ENCODE measurements around the gene BHLHA15. TPM values are rescaled to one million over a fixed set of nuclear protein-coding genes. Genes with fewer than 3 reads are reported as not detected.
A peak's percentile ranks its signal among the peaks of the same experiment; 100 is the strongest.

BHLHA15 gene
- polyA plus RNA-seq, 3 donors = not detected

- Histone ChIP-seq H3K27ac (ENCODE audit: low read depth in 1 of 2, low read length in 2 of 2) (peak overlapping the region in 1 of 2 donors; percentile 57), H2AFZ (ENCODE audit: insufficient read depth, low read depth, low read length, poor library complexity, severe bottlenecking) (no peak overlapping the region), H4K20me1 (ENCODE audit: insufficient read depth, low read length) (peaks cover 3% of the 10 kb centered on the region), H3K4me1 (ENCODE audit: control insufficient read depth in 1 of 2, insufficient read depth in 2 of 2, low read length in 2 of 2) (peaks cover 18 to 30% of the 10 kb centered on the region in 2 donors), H3K27me3 (ENCODE audit: control insufficient read depth in 2 of 2, insufficient read depth in 2 of 2, low read length in 2 of 2) (peaks cover 0 to 4% of the 10 kb centered on the region in 2 donors), H3K9me3 (replicated peaks in 1 of 2; ENCODE audit: control insufficient read depth in 1 of 2, insufficient read depth in 1 of 2, low read length in 2 of 2) (peaks cover 9 to 14% of the 10 kb centered on the region in 2 donors), H3K4me3 (replicated peaks in 1 of 3; ENCODE audit: low read depth in 2 of 3, low read length in 3 of 3) (peak overlapping the region in 1 of 3 experiments; percentile 39), H3K79me2 (ENCODE audit: insufficient read depth, low read length) (no peaks in the 10 kb centered on the region), H3K4me2 (replicated peaks; ENCODE audit: extremely low read depth, low read length, poor library complexity, severe bottlenecking) (peak overlapping the region; percentile 22), H3K9ac (ENCODE audit: insufficient read depth, low read length, poor library complexity, severe bottlenecking) (no peak overlapping the region), H3K36me3 (replicated peaks in 1 of 2; ENCODE audit: control insufficient read depth in 1 of 2, insufficient read depth in 2 of 2, low read length in 2 of 2) (peaks cover 1 to 28% of the 10 kb centered on the region in 2 donors)
- no peak for TF ChIP-seq CTCF (IDR thresholded peaks at IDR 0.05)
- H3K27me3 Mint-ChIP-seq (ENCODE audit: low read depth in 3 of 3) = peaks cover 5 to 13% (median 8%) of the 10 kb centered on the region in 3 donors
- peak; percentile 19 to 62 (median 47) for DNase-seq
- peak overlapping the region in 1 of 2 donors; percentile 49 for H3K4me3 Mint-ChIP-seq
- 100% methylated on average over 1 of the region's 9 CpGs for WGBS (ENCODE audit: insufficient coverage)
- peaks cover 46 to 48% of the 10 kb centered on the region in 2 donors for H3K36me3 Mint-ChIP-seq
- peaks cover 6 to 19% (median 17%) of the 10 kb centered on the region in 7 donors for H3K9me3 Mint-ChIP-seq
- intact Hi-C loops (cut with micrococcal nuclease) = no loop called here
- peak overlapping the region; percentile 15 to 73 (median 66) for H3K27ac Mint-ChIP-seq
- H3K4me1 Mint-ChIP-seq = peaks cover 37% of the 10 kb centered on the region
Observed at GRCh38 chr7:98186452-98187137, 24.6 kb upstream of the BHLHA15 start.

GRCh38 chr7:98187138-98187502 is 24.1 kb upstream of the BHLHA15 start:
- peaks cover 3 to 13% (median 8%) of the 10 kb centered on the region in 3 donors for H3K27me3 Mint-ChIP-seq (ENCODE audit: low read depth in 3 of 3)
- Histone ChIP-seq H3K27me3 (ENCODE audit: control insufficient read depth in 2 of 2, insufficient read depth in 2 of 2, low read length in 2 of 2) (peaks cover 0 to 4% of the 10 kb centered on the region in 2 donors), H3K36me3 (replicated peaks in 1 of 2; ENCODE audit: control insufficient read depth in 1 of 2, insufficient read depth in 2 of 2, low read length in 2 of 2) (peaks cover 7 to 34% of the 10 kb centered on the region in 2 donors), H3K4me3 (replicated peaks in 1 of 3; ENCODE audit: low read depth in 2 of 3, low read length in 3 of 3) (peak overlapping the region in 1 of 3 experiments; percentile 39), H3K79me2 (ENCODE audit: insufficient read depth, low read length) (no peaks in the 10 kb centered on the region), H3K4me1 (ENCODE audit: control insufficient read depth in 1 of 2, insufficient read depth in 2 of 2, low read length in 2 of 2) (peaks cover 18 to 30% of the 10 kb centered on the region in 2 donors), H2AFZ (ENCODE audit: insufficient read depth, low read depth, low read length, poor library complexity, severe bottlenecking) (no peak overlapping the region), H3K9ac (ENCODE audit: insufficient read depth, low read length, poor library complexity, severe bottlenecking) (no peak overlapping the region), H3K4me2 (replicated peaks; ENCODE audit: extremely low read depth, low read length, poor library complexity, severe bottlenecking) (peak overlapping the region; percentile 22), H4K20me1 (ENCODE audit: insufficient read depth, low read length) (peaks cover 3% of the 10 kb centered on the region), H3K27ac (ENCODE audit: low read depth in 1 of 2, low read length in 2 of 2) (peak overlapping the region in 1 of 2 donors; percentile 57), H3K9me3 (replicated peaks in 1 of 2; ENCODE audit: control insufficient read depth in 1 of 2, insufficient read depth in 1 of 2, low read length in 2 of 2) (peaks cover 9 to 14% of the 10 kb centered on the region in 2 donors)
- peaks cover 37% of the 10 kb centered on the region for H3K4me1 Mint-ChIP-seq
- H3K9me3 Mint-ChIP-seq = peaks cover 6 to 19% (median 15%) of the 10 kb centered on the region in 7 donors
- no peak for TF ChIP-seq CTCF (IDR thresholded peaks at IDR 0.05)
- peak overlapping the region in 1 of 2 donors; percentile 49 for H3K4me3 Mint-ChIP-seq
- WGBS (ENCODE audit: insufficient coverage) = no CpG with 5 or more reads among the region's 1 CpG
- no peak for DNase-seq
- H3K27ac Mint-ChIP-seq = peak overlapping the region in 6 of 7 donors; percentile 15 to 73 (median 57)
- H3K36me3 Mint-ChIP-seq = peaks cover 46 to 50% of the 10 kb centered on the region in 2 donors
- intact Hi-C loops (cut with micrococcal nuclease) = no loop called here
